C4-2B (cell line): ENCODE measurements around the gene SNX25.

ENCODE experiments used
- CTCF ChIP-seq: fragments of 450-650 bp; conservative IDR thresholded peaks from 2 replicates; pipeline ENCODE4 v1.5.1; 2017; ENCODE audit warnings: mild to moderate bottlenecking
- ZFX ChIP-seq: fragments of 450-650 bp; IDR thresholded peaks from 2 replicates; pipeline ENCODE4 v1.6.1; 2017

GRCh38 chr4:185243879-185244278 is 34.5 kb downstream of the SNX25 start:
- no peak for TF ChIP-seq CTCF
- no peak for TF ChIP-seq ZFX
